ENCODE measurements around the gene COL27A1.

Gene COL27A1

DNA sequence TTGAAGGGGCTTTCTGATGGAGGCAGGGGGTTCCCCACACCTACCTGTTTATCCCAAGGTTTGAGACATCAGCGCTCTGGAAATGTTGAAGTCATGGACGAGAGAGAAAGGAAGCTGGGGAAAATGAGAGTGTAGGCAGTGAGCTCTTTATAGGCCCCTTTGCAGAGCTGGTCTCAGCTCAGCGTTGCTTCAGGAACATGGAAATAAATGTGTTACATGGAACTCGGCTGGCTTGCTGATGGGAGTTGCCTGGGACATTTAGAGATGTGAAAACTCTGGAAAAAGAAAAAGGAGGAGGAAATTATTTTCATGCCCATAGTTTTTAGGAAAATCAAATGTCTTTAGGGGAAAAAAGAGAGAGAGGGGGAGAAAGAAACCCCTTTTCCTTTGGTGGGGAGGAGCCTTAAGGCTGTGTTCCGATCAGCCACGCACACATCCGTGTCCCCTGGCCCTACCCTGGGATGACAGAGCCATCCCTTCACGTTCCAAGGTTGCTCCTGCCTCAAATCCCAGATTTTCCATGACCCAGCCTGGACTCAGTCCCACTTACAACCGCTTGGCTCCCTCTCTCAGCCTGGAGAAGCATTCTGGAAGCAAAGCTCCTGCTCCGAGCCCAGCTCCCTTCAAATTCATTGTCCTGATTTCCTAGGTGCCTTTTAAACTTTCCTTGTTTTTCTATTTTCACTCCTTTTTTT is 78.3 kb downstream of the COL27A1 start:
- no peaks in the 10 kb centered on the region for H3K9me2 ChIP-seq (ENCODE audit: low read depth, low read length)
- no peak overlapping the region for H3K4me3 ChIP-seq (ENCODE audit: low read depth, low read length, poor library complexity, severe bottlenecking)
- H3K4me2 ChIP-seq (ENCODE audit: low read length): no peak overlapping the region
- H3K4me1 ChIP-seq (ENCODE audit: insufficient read depth, low read length, severe bottlenecking): no peaks in the 10 kb centered on the region
- H3K27ac ChIP-seq (ENCODE audit: low read depth, low read length, poor library complexity, severe bottlenecking): no peak overlapping the region
- no peaks in the 10 kb centered on the region for H3K36me3 ChIP-seq (ENCODE audit: insufficient read depth, low read length)
- H3K9ac ChIP-seq (ENCODE audit: low read length): no peak overlapping the region
- TF ChIP-seq, protein P1, sequence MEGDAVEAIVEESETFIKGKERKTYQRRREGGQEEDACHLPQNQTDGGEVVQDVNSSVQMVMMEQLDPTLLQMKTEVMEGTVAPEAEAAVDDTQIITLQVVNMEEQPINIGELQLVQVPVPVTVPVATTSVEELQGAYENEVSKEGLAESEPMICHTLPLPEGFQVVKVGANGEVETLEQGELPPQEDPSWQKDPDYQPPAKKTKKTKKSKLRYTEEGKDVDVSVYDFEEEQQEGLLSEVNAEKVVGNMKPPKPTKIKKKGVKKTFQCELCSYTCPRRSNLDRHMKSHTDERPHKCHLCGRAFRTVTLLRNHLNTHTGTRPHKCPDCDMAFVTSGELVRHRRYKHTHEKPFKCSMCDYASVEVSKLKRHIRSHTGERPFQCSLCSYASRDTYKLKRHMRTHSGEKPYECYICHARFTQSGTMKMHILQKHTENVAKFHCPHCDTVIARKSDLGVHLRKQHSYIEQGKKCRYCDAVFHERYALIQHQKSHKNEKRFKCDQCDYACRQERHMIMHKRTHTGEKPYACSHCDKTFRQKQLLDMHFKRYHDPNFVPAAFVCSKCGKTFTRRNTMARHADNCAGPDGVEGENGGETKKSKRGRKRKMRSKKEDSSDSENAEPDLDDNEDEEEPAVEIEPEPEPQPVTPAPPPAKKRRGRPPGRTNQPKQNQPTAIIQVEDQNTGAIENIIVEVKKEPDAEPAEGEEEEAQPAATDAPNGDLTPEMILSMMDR (IDR thresholded peaks at IDR 0.05; ENCODE audit: low read length): no peak
- no peak for TF ChIP-seq EZH2 (IDR thresholded peaks at IDR 0.05; ENCODE audit: borderline replicate concordance, low read length)
- no peaks in the 10 kb centered on the region for H3F3A ChIP-seq (ENCODE audit: insufficient read depth, low read length)
- no peaks in the 10 kb centered on the region for H3K9me3 ChIP-seq (ENCODE audit: low read length)
- no peak overlapping the region for H2AFZ ChIP-seq (ENCODE audit: low read length)
- H3K27me3 ChIP-seq (ENCODE audit: insufficient read depth, low read length): peaks cover 14% of the 10 kb centered on the region
- no peaks in the 10 kb centered on the region for H3K79me2 ChIP-seq (ENCODE audit: insufficient read depth, low read length)
- H4K20me1 ChIP-seq (ENCODE audit: insufficient read depth, low read length): no peaks in the 10 kb centered on the region

DNA sequence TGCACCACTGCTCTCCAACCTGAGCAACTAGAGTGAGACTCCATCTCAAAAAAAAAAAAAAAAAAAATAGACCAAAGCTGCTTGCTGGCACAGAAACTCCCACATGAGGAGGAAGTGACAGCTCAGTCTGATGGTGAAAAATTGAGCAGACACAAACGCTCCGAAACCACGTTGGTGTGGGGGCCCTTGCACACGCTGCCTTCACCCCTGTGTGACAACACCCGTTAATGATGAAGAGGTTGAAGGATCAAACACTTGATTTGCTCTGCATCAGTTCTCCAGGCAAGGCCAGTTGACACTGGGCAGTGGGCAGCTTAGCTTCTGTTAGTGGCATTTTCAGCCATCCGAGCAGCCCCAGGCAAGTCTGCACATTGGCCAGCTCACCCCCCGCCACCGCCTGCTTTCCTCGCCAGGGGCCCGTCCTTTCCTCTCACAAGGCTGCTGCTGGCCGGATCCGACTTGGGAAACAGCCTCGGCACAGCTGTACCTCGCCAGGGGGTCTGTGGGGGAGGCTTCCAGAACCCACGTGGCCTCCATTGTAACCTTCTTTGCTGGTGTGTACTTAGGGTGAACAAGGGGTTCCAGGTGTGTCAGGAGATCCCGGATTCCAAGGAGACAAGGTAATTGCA is 79.8 kb downstream of the COL27A1 start:
- Histone ChIP-seq H3K9me2 (ENCODE audit: low read depth, low read length) (no peaks in the 10 kb centered on the region), H3K9me3 (ENCODE audit: low read length) (no peaks in the 10 kb centered on the region), H3K4me2 (ENCODE audit: low read length) (no peak overlapping the region), H3K9ac (ENCODE audit: low read length) (no peak overlapping the region), H3K4me1 (ENCODE audit: insufficient read depth, low read length, severe bottlenecking) (no peaks in the 10 kb centered on the region), H3K4me3 (ENCODE audit: low read depth, low read length, poor library complexity, severe bottlenecking) (no peak overlapping the region), H2AFZ (ENCODE audit: low read length) (no peak overlapping the region), H3F3A (ENCODE audit: insufficient read depth, low read length) (no peaks in the 10 kb centered on the region), H3K27ac (ENCODE audit: low read depth, low read length, poor library complexity, severe bottlenecking) (no peak overlapping the region), H3K27me3 (ENCODE audit: insufficient read depth, low read length) (peaks cover 14% of the 10 kb centered on the region; the same call in 1 of the 2 replicates), H4K20me1 (ENCODE audit: insufficient read depth, low read length) (no peaks in the 10 kb centered on the region), H3K36me3 (ENCODE audit: insufficient read depth, low read length) (no peaks in the 10 kb centered on the region), H3K79me2 (ENCODE audit: insufficient read depth, low read length) (no peaks in the 10 kb centered on the region)
- TF ChIP-seq, protein P1 (IDR thresholded peaks at IDR 0.05; ENCODE audit: low read length): no peak
- no peak for TF ChIP-seq EZH2 (IDR thresholded peaks at IDR 0.05; ENCODE audit: borderline replicate concordance, low read length)

DNA sequence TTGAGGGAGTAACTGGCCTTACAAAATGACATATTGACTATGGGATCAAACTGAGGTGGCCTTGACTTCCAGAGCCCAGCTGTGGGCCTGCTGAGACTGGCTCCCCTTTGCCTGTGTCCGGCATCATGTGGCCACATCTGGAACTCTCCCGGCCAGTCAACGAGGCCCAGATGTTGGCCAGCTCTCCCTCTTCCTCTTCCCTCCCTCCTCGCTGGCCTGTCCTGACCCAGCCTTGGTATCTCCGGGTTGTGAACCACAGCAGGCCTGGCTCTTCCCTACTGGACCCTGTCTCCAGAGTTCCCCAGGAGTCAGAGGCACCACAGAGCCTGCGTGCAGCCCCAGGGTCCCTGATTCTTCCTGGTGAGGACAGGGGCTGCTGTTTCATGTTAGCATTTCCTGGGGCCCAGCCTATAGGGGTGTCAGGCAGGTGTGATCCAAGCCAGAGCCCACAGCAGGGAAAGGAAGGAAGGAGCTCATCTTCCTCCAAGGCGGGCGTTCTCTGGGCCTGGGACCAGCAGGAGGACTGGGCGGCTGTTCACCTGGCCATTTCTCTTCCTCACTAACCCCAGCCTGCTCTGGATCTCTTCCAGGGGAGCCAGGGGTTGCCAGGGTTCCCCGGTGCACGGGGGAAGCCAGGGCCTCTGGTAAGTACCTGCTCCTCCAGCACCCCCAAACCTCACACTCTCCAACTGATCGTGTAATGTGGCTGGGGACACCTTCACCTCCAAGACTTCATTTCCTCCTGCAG is 81.2 kb downstream of the COL27A1 start:
- H3K4me3 ChIP-seq (ENCODE audit: low read depth, low read length, poor library complexity, severe bottlenecking): no peak overlapping the region
- TF ChIP-seq, protein P1 (IDR thresholded peaks at IDR 0.05; ENCODE audit: low read length): no peak
- no peak for TF ChIP-seq EZH2 (IDR thresholded peaks at IDR 0.05; ENCODE audit: borderline replicate concordance, low read length)
- no peaks in the 10 kb centered on the region for H3F3A ChIP-seq (ENCODE audit: insufficient read depth, low read length)
- no peaks in the 10 kb centered on the region for H3K4me1 ChIP-seq (ENCODE audit: insufficient read depth, low read length, severe bottlenecking)
- H3K36me3 ChIP-seq (ENCODE audit: insufficient read depth, low read length): no peaks in the 10 kb centered on the region
- no peak overlapping the region for H2AFZ ChIP-seq (ENCODE audit: low read length)
- H3K79me2 ChIP-seq (ENCODE audit: insufficient read depth, low read length): no peaks in the 10 kb centered on the region
- H3K4me2 ChIP-seq (ENCODE audit: low read length): no peak overlapping the region
- H3K27ac ChIP-seq (ENCODE audit: low read depth, low read length, poor library complexity, severe bottlenecking): no peak overlapping the region
- H3K9ac ChIP-seq (ENCODE audit: low read length): no peak overlapping the region
- no peaks in the 10 kb centered on the region for H3K9me3 ChIP-seq (ENCODE audit: low read length)
- no peaks in the 10 kb centered on the region for H3K9me2 ChIP-seq (ENCODE audit: low read depth, low read length)
- H4K20me1 ChIP-seq (ENCODE audit: insufficient read depth, low read length): no peaks in the 10 kb centered on the region
- peaks cover 8% of the 10 kb centered on the region; the same call in 1 of the 2 replicates for H3K27me3 ChIP-seq (ENCODE audit: insufficient read depth, low read length)

Measured in OCI-LY1 (cell line).